HK-2 (cell line): ENCODE measurements around the gene CDKN1C.

Experiments used
- DNase-seq: peaks from one replicate; pipeline ENCODE4 v3.0.0-alpha.2; 2018; ENCODE audit not compliant: unreplicated experiment

The CDKN1C gene

DNA sequence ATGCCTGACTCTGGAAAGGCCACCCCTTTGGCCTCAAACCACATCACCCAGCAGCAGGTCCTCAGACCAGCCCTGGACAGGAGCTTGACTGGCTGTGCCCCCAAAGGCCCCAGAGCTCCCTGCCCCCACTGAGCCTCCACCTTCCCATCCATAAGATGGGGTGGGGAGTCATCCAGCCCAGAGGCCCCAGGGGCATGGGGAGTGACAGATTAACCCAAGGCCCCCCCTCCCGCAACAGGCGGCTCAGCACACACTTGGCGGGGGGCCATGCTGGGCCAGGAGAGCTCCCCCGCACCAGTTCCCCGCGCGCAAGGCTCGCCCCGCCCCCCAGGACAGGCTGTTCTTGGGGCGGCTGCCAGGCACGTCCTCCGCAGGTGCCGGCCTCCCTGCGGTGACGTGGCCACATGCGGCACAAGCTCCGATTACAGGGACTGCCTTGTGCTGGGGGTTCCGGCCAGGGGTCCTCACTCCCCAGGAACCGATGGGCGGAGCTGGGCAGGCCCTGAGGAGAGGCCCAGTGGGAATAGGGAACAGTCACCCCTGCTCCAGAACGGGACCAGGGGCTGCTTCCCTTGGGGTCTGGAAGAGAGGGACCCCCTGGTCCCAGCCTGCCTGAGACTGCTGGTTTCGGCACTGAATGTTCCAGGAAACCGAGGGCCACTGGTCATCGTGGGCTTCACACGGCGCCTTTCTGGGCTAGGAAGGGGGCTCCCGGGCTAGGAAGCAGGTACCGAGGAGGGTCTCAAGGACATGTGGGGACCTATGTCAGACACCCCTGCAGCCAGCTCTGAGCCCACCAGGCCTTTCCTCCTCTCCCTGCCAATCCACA is 5.1 kb upstream of the CDKN1C start:
- DNase-seq = peak; percentile 74

DNA sequence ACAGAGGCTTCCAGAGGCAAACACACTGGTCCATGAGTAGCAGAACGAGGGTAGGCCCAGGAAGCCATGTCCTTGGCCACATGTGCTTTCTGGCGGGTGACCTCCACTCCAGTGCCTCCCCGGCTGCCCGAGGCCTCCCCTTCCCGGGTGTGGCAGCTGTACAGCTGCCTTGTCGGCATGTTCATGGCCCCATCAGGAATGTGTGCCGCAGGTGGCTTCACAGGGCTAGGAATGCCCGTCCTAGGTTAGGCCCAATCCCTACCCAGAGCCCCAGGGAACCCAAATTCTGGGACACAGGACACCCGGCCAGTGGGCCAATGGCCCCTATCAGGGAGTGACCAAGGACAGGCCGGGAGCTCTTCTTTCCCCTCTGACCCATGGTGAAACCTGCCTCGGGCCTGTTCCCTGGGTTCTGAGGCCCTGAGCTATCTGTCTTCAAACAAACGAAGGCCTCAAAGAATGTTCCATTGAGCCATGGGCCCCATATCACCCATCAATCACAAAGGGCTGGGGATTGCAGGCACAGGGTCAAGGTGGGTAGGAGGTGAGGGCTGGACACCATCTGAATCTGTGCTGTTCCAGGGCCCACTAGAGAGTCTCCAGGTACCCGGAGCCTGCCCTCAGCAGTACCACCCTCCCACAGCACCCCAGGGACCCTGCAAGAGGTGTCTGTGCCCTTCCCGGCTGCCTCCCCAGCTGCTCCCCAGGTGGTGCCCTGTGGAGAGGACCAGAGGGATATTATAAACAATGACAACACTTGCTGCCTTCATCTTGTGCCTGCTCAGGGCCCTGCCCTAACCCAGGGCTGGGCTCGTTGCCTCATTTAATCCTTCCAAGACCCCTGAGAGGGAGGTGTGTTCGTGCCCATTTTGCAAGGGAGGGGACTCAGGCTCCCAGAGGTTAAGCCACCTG is 4.0 kb upstream of the CDKN1C start:
- DNase-seq = no peak

DNA sequence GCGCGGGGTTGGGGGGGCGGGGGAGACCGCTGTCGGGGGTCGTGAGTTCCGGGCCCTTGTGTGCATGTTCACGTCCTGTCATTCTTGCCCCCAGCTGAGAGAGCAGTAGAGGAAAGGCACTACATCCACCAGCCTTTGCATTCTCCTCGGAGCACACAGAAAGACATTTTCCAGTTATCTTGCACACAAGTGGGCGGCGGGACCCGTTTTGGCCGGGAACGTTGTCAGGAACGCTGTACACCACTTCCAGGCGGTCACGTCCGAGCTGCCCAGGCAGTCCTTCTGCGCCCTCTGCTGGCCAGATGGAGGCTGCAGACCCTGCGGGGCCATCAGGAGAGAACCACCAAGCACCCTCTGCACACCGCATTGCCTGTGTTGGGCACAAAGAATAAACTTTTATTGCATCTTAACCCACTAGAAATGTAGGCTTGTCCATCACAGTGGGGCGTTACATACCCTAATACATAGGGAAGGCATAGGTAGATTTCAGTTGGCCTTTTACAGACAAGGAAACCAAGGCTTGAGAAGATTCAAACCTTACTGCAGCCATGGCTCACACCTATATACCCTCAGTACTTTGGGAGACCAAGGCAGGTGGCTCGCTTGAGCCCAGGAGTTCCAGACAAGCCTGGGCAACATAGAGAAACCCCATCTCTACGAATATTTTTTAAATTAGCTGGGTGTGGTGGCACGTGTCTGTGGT is 2.8 kb upstream of the CDKN1C start:
- peak; percentile 83 for DNase-seq

DNA sequence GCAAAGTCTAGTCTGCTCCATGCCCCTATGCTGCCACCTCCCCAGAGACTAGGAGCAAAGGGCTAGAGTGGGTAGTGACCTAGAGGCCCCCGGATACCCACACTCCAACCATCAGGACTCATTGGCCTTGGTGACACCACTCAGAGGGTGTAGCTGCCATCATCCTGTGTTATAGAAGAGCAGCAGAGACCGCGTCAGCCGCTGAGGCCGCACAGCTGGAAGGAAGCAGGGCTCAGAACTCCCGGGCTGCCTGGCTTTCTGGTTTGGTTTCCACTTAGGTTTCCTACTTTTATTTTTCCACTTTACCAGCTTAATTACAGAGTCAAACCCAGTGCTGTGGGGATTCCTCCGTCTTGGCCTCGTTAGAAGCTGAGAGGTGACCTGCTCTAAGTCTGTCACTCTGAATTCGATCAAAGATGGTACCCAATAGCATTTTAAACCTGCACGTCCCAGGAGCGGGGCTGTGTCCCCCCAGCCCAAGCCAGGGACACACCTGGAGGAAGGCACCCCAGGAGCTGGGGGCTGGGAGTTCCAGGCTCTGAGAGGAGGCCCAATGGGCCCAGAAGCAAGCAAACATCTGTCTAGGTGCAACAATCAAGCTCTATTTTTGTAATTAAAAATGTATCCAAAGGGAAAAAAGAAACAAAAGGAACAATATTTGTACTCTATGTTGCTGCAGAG is 2.1 kb upstream of the CDKN1C start:
- DNase-seq = no peak

DNA sequence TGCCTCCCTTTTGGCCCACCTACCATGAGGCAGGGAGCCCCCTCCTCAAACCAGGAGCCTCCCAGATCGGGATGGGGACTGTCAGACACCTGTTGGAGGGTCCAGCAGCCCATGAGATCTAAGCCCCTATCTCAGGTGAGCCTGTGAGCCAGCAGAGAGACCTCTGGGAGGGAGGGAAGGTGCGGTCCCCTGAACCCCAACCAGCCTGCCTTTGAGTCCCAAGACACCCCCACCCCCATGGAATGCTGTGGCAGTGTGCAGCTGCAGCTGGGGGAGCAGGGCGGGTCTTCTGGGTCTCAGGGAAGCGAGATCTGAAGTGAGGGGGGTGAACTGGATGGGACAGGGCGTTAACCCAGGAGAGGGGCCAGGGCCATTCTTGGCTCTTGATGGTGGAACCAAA is 1.4 kb upstream of the CDKN1C start:
- no peak for DNase-seq

DNA sequence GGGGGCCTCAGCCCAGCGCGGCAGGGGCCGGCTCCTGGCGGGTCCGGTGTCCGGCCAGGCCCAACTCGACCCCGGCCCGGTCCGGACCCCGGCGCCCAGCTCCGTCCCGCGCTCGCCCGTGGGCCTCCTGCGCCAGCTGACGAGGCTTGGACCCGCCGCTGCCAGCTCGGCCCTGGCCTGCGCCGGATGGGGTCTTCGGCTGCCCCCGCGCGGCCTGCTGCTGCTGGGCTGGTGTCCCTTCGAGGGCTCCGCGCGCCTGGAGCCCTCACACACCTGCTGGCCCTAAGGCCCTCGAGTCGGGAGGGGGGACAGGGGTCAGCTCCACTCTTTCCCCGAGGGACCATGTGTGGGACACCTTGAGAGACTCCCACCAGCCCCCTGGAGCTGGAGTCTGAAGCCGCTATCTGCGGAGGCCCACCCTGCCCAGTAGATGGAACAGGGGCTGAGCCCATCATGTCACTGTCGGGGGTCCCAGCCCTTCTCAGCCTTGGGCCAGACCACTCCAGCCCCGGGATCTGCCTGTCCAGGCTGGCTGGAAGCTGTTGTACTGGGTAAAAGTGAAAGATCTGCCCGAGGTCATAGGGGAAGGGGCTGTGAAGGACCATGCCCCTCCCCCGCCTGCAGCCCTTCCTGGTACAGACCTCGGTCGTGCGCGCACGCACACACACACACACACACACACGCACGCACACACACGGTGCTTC is 768 bp upstream of the CDKN1C start:
- DNase-seq = no peak

DNA sequence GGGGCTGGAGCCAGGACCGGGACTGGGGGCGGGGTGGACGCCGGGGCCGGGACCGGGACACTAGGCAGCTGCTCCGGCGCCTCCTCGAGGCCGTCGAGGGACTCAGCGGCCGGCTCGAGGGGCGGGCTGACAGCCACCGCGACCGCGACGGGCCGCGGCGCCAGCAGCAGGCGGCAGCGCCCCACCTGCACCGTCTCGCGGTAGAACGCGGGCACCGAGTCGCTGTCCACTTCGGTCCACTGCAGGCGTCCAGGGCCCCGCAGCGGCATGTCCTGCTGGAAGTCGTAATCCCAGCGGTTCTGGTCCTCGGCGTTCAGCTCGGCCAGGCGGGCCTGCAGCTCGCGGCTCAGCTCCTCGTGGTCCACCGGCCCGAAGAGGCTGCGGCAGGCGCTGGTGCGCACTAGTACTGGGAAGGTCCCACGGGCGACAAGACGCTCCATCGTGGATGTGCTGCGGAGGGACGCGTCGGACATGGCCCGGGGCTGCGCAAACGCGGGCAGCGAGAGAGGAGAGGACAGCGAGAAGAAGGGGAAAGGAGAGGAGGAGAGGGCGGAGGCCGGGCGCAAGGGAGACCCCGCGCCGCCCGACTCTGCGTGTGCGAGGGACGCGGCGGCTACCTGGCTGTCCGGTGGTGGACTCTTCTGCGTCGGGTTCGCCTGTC is 428 bp downstream of the CDKN1C start:
- DNase-seq = peak; percentile 50

DNA sequence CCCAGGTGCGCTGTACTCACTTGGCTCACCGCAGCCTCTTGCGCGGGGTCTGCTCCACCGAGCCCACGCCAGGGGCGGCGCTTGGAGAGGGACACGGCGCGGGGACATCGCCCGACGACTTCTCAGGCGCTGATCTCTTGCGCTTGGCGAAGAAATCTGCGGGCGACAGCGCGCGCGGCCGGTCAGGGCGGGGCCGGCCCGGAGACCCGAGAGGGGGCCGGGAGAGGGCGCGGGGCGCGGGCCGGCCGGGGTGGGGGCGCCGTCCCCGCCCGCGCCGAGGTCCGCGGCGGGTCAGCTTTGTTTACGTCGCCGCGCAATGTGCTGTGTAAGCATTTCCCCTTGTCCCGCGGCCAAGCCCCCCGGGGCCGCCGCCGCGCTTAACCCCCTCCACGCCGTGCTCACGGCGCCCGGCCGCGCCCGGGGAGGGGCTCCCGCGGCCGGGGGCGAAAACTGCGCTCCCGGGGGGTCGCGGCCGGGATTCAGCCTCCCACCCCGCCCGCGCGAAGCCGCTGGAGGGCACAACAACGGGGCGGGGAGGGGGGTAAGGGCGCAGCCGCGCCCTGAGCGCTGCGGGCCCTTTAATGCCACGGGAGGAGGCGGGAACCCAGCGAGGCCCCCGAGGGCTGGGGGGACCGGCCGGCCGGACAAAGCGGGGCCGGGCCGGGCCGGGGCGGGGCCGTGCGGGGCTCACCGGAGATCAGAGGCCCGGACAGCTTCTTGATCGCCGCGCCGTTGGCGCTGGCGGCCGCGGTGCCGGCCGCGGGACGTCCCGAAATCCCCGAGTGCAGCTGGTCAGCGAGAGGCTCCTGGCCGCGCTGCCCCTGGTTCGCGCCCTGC is 1.4 kb downstream of the CDKN1C start:
- DNase-seq = no peak

DNA sequence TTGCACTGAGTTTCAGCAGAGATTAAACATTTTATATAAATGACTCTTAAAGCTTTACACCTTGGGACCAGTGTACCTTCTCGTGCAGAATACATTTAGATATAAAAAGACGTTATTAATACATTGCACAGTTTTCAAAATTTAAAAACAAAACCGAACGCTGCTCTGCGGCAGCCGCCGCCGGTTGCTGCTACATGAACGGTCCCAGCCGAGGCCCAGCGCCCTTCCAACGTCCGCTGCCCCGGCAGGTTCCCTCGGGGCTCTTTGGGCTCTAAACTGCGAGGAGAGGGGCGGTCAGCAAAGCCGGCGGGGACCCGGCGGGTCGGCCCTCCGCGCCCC is 2.0 kb downstream of the CDKN1C start:
- DNase-seq = no peak

DNA sequence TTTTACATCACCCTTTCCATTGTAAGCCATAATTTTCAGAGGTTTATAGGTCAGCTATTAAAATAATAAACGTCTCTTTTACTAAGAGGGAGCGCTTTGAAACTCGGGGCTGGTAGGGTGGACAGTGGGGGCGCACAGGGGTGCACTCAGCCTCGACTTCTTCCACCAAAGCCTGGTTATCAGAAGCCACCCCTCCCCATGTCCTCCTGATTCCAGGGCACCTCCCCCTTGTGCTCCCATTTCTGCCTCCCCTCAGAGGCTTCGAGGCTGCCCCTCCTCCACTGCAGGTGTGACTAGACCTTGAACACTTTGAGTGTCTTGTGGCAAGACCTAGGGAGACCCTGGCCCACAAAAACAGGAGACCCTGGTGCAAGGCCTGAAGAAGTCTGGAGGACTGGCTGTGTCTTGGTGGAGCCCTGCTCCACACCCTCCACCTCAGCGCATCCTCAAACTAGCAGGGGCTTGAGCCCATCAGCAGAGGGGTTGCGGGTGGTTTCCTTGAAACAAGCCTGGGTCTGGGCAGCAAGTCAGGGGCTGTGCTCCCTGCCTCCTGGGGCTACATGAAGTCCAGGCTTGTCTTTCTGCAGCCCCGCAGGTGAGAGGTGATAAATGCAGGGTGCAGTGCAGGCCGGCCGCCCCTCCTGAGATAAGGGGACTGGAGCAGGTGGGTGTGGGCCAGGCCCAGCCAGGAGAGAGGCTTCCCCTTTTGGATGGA is 3.0 kb downstream of the CDKN1C start:
- DNase-seq = no peak

DNA sequence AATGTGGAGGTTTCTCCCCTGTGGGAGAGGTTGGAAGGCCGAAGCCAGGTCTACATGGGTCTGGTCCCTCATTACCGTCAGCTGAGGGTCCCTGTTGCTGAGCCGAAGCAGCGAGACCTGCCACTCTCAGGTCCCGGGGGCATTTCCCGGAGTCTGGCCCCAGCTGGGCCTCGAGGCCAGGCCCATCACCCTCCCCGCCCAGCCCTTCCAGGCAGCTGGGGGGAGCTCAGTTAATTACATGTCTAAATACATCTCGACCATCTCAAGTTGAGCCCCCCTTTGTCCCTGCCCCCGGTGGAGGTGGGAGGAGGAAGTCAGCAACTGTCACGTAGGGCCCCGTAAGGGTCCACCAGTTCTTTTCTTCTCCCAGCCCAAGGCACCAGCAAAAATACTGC is 3.6 kb downstream of the CDKN1C start:
- no peak for DNase-seq

DNA sequence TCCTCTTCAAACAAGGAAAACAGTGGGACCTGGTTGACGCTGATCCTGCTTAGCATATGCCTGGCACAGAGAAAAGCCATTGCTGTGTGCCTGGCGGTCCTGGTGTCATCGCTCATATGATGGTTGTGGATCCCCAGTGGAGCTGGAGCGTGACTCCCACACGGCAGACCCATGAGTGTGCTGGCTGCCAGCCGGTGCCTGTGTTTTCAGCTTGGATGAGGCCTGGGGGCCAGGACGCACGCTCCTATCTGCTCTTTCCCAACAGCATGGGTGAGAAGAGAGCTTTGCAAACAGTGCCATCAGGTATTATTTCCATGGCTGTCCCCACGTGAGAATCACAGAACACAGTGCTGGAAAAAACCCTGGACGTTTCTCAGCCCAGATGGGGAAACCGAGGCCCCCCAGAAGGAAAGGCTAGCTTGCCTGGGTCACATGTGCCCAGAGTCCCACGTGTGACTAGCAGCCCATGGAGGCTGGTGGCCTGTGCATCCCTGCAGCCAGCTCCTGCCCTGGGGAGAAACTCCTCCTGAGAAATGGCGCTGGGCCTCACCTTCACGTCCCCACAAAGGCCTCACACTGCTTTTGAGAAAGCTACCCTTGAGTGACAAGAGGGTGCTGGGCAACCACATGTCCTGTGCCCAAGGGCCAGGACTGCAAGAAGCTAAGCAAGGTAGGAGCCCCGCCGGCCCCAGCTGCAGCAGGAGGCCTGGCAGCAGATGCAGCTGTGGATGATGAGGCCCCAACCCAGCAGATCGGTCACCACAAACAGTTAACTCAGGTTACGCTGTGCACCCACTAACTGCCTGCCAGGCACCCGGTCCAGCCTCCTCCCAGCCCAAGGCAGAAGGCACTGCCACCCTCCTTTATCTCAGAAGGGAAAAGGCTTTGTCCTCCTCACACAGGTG is 4.2 kb downstream of the CDKN1C start:
- no peak for DNase-seq

DNA sequence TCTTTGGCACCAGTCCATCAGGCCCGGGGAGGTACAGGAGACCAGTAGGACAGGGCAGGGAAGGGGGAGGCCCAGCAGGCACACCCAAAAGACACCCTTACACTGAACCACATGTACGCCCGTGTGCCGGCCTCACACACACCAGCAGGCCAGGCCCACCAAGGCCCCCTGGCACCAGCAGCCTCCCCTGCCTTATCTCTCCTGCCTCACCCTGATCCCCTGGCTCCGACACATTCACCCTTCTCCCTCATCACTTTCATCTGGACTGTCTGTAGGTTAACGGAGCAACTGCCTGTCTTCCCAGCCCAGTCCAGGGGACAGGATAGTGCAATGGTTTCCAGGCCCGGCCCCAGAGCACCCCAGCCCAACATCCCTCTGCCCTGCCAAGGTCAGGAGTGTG is 4.9 kb downstream of the CDKN1C start:
- DNase-seq = no peak

DNA sequence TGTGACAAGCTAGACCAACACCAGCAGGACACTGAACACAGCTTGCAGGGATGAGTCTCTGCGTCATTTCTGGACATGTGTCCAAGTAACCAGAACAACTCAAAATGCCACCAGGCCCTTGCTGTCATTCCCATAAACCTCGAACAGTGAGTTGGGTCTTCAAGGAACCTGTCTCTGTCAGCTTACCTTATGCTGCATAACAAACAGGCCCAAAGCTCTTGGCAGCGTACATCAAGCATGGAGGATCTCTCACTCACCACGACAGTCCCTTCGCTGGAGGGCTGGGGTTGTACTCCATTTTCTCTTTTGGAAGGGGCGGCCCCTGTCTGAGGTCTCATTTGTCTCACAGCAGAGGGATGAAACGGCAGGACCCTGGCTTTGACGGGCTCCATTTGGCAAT is 6.8 kb downstream of the CDKN1C start:
- no peak for DNase-seq

DNA sequence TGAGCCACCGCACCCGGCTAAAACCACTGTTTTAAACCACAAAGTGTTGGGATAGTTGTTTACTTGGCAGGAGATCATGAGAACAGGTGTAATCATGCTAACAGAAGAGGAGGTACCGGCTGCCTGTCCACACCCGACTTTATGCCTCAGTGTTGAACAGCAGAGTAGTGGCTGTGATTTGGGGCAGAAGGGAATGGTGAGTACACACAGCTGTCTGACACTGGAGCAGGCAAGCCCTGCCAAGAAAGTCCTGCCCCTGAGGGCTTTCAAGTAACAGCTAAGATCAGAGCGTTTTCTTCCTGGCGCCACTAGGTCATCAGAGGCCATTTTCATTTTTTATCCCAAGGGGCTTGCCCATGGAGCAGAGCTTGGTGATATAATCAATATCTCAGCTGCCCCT is 8.1 kb downstream of the CDKN1C start:
- DNase-seq = no peak

DNA sequence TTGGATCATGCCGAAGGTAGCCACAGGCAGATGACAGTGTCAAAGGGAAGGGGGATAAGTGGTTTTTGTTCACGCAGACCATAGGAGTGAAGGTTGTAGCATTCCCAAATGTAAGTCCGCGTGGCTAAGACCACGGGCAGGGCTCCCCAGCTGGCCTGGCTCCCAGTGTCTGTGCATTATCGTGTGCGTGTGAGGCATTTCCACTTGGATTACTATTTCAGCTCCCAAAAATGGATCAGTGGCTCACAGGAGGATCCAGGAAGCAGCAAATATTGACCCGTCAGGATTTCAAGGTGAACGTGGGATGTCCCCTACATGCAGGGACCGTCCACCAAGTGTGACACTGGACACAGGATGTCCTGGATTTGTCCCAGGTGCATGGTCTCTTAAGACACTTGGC is 10.6 kb downstream of the CDKN1C start:
- no peak for DNase-seq

DNA sequence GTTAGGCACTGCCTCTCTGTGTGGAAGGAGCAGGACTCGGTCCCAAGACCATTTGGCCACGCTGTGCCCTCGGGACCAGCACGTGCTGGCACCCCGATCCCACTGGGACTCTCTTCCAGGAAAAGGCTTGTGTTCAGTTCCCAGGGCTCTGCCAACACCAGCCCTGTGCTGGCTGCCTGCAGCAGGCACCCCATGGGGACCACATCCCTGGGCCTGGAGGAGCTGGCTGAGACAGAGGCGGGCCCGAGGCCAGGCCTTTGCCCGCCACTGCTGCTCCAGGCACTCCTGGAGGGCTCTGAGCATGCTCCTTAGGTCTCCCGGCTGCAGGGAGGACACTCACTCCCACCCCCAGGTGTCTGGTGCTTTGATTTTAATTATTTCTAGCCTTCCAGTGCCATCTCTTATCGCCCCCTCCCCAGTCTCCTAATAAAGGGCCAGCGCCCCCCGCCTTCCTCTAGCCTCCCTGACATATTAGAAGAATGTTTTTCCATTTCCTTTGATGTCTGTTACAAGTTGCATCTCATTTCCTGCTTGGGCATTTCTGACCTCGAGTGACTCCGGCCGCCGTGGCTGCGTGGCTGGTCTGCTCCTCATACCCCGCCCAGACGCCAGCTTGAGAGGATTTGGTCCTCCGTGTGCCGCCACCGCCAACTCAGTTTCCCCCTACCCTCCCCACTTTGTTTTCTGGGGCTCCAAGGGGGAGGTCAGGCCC is 14.4 kb downstream of the CDKN1C start:
- DNase-seq = no peak

DNA sequence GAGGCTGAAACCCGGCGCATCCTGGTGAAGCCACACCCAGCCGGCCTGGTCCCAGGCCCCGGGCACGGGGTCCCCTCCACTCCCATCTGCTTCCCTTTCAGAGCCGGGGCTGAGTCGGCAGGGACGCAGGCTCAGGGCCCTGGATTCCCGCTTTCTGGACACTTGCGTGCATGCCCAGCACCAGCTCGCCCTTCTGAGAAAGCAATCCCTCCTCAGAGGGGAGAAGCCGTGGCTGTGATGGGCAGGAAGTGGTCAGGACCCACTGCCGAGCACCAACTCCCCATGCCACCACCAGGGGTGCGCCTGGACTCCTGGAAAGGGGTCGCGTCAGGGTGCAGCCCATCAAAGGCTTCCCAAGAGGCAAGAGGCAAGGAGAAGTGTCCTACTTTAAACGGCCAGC is 15.1 kb downstream of the CDKN1C start:
- no peak for DNase-seq
